EL (cell line): ENCODE measurements around the gene CFAP410.
"Not testable (repeated sequence)": the region's sequence is repeated elsewhere in the genome, so short reads cannot be mapped to it uniquely, and the experiment has no call there.

ENCODE experiments used
- DNase-seq: peaks from one replicate; pipeline ENCODE4 v3.0.0-alpha.2; 2016

CFAP410 gene

DNA sequence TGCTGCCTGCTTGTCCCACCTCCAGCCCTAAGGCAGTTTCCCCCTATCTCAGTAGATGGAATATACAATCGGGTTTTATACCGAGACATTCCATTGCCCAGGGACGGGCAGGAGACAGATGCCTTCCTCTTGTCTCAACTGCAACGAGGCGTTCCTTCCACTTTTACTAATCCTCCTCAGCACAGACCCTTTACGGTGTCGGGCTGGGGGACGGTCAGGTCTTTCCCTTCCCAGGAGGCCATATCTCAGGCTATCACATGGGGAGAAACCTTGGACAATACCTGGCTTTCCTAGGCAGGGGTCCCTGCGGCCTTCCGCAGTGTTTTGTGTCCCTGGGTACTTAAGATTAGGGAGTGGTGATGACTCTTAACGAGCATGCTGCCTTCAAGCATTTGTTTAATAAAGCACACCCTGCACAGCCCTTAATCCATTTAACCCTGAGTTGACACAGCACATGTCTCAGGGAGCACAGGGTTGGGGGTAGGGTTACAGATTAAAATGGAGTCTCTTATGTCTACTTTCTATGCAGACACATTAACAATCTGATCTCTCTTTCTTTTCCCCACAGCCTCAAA, 55.9 kb downstream of the CFAP410 start:
- not testable (repeated sequence) for DNase-seq

DNA sequence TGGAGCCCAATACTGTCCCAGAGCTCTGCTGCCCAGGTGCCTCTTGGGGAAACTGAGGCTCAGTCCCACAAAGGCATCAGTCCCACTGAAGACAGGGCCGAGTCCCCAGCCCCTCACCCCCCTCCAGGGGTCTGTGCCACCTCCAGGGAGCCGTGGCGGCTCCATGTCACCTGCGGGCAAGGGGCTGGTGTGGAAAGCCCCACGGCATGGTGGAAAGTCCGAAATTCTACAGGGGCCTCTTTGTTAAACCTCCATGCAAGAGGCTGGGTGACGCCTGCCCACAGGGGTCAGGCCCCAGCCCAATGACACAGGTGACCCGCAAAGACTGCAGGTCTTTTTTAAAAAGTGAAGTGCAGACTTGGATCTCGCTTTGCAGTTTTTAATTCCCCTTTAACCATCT, 56.8 kb downstream of the CFAP410 start:
- DNase-seq, result no peak

DNA sequence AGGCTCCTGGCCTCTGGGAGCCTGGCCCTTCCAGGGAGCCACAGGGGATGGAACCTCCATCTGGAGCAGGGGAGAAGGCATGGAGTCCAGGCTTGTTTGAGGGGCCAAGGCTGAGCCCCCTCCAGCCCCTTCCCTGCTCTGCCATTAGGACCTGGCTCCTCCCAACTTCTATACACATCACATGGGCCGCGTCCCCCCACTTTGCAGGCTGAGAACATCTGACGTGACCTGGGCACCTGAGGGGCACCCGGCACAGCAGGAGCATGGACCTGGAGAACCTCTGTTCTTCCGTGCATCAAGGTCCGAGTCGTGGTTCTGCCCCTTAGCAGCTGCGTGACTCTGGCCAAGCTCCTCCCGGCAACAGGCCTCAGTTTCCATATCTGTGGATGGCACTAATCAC, 57.4 kb downstream of the CFAP410 start:
- DNase-seq, result no peak

DNA sequence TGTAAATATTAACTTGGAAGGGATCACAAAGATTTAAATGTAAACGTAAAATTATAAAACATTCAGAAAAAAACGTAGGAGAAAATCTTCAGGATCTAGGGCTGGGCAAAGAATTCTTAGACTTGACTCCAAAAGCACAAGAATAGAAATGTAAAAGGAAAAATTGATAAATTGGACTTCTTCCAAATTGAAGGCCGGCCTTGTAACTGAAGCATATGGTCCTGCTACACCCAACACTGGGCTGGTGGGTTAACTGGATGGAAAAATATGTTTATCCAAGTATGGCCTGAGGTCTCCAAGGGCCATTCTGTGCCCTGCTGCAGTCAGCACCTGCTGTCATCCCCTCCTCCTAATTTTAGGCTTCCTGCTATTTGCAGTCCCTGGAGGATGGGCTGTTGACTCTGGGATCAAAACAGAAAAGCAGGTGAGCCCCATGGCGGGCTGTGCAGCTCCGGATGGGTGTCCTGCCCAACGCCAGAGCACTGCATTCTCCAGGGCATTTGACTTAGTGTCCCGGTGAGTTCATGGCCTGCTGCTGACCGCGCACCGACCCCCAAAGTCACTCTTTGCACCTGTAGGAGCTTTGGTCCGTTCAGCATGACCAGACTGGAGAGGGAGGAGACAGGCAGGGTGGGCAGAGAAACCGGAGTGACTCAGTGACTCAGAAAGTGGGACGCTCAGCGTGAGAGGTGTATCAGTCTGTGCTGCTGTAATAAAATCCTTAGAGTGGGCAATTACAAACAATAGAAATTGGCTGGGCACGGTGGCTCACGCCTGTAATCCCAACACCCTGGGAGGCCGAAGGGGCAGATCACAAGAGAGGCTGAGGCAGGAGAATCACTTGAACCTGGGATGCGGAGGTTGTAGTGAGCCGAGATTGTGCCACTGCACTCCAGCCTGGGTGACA, 59.6 kb downstream of the CFAP410 start:
- DNase-seq, result no peak
